Measurements from ENCODE around the gene MIPEP.

GRCh38 chr13:23843436-23843835 lies 45.8 kb downstream of the MIPEP start:
- TF ChIP-seq, protein P1, sequence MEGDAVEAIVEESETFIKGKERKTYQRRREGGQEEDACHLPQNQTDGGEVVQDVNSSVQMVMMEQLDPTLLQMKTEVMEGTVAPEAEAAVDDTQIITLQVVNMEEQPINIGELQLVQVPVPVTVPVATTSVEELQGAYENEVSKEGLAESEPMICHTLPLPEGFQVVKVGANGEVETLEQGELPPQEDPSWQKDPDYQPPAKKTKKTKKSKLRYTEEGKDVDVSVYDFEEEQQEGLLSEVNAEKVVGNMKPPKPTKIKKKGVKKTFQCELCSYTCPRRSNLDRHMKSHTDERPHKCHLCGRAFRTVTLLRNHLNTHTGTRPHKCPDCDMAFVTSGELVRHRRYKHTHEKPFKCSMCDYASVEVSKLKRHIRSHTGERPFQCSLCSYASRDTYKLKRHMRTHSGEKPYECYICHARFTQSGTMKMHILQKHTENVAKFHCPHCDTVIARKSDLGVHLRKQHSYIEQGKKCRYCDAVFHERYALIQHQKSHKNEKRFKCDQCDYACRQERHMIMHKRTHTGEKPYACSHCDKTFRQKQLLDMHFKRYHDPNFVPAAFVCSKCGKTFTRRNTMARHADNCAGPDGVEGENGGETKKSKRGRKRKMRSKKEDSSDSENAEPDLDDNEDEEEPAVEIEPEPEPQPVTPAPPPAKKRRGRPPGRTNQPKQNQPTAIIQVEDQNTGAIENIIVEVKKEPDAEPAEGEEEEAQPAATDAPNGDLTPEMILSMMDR (conservative IDR thresholded peaks at IDR 0.05 in 1 of 2, IDR thresholded peaks at IDR 0.05 in 1 of 2; ENCODE audit: low read depth in 1 of 2, low read length in 2 of 2) = no peak
- no peak for TF ChIP-seq EZH2 (IDR thresholded peaks at IDR 0.05; ENCODE audit: low read length, missing control alignments)
